CD14-positive monocyte (primary cell): ENCODE measurements around the gene TSHZ2. TPM values are rescaled to one million over a fixed set of nuclear protein-coding genes. Genes with fewer than 3 reads are reported as not detected.

Source experiments
- DNase-seq, 3 donors: peaks; one replicate each; pipeline ENCODE4 v3.0.0-alpha.2; 2011 to 2022
- H2AFZ ChIP-seq: 2 replicates; pipeline ENCODE4 v1.6.0; 2012; ENCODE audit warnings: mild to moderate bottlenecking, low read depth, low read length, inconsistent platforms; ENCODE audit not compliant: insufficient read depth, poor library complexity, severe bottlenecking
- H3K27ac ChIP-seq, 2 donors: 1 replicate in 1 of 2; 2 replicates in 1 of 2; pipeline ENCODE4 v1.5.1; 2012 to 2013; ENCODE audit warnings: low read length in 2 of 2, control low read depth in 1 of 2, inconsistent platforms in 1 of 2, low read depth in 1 of 2, mild to moderate bottlenecking in 1 of 2
- H3K27me3 ChIP-seq, 2 donors: one replicate each; pipeline versions ENCODE4 v1.6.0 to v1.6.1; 2011 to 2013; ENCODE audit warnings: low read length in 2 of 2; ENCODE audit not compliant: control insufficient read depth in 2 of 2, insufficient read depth in 2 of 2
- H3K36me3 ChIP-seq, 2 donors: replicated peaks in 1 of 2; 1 replicate in 1 of 2; 2 replicates in 1 of 2; pipeline versions ENCODE4 v1.5.1 to v1.6.1; 2012 to 2013; ENCODE audit warnings: low read length in 2 of 2, control low read depth in 1 of 2, inconsistent platforms in 1 of 2, mild to moderate bottlenecking in 1 of 2; ENCODE audit not compliant: insufficient read depth in 2 of 2, control insufficient read depth in 1 of 2
- H3K4me1 ChIP-seq, 2 donors: 1 replicate in 1 of 2; 2 replicates in 1 of 2; pipeline versions ENCODE4 v1.5.1 to v1.6.1; 2012 to 2013; ENCODE audit warnings: low read length in 2 of 2, control low read depth in 1 of 2, inconsistent platforms in 1 of 2, mild to moderate bottlenecking in 1 of 2, moderate library complexity in 1 of 2; ENCODE audit not compliant: insufficient read depth in 2 of 2, control insufficient read depth in 1 of 2
- H3K4me2 ChIP-seq: replicated peaks from 2 replicates; pipeline ENCODE3; 2012; ENCODE audit warnings: low read length, moderate library complexity, mild to moderate bottlenecking; ENCODE audit not compliant: poor library complexity, severe bottlenecking; ENCODE audit errors: extremely low read depth
- H3K4me3 ChIP-seq, 3 experiments: fragments of 200-600 bp in 1 of 3; sonication (generic) in 1 of 3; replicated peaks in 1 of 3; 1 replicate in 2 of 3; 2 replicates in 1 of 3; pipeline ENCODE4 v1.5.1; 2011 to 2013; ENCODE audit warnings: low read length in 3 of 3, mild to moderate bottlenecking in 3 of 3, control low read depth in 2 of 3, low read depth in 2 of 3, inconsistent platforms in 1 of 3, moderate library complexity in 1 of 3
- H3K79me2 ChIP-seq: 2 replicates; pipeline ENCODE4 v1.6.0; 2012; ENCODE audit warnings: mild to moderate bottlenecking, control low read depth, inconsistent platforms, low read length, moderate library complexity; ENCODE audit not compliant: insufficient read depth
- H3K9ac ChIP-seq: 2 replicates; pipeline ENCODE4 v1.6.0; 2017; ENCODE audit warnings: low read length, mild to moderate bottlenecking; ENCODE audit not compliant: insufficient read depth, poor library complexity, severe bottlenecking
- H3K9me3 ChIP-seq, 2 donors: replicated peaks in 1 of 2; 1 replicate in 1 of 2; 2 replicates in 1 of 2; pipeline versions ENCODE4 v1.5.1 to v1.6.1; 2012 to 2013; ENCODE audit warnings: low read length in 2 of 2, control low read depth in 1 of 2; ENCODE audit not compliant: control insufficient read depth in 1 of 2, insufficient read depth in 1 of 2
- H4K20me1 ChIP-seq: 2 replicates; pipeline ENCODE4 v1.6.0; 2012; ENCODE audit warnings: mild to moderate bottlenecking, low read length, control low read depth, moderate library complexity; ENCODE audit not compliant: insufficient read depth
- H3K27ac Mint-ChIP-seq, 7 donors: one replicate each; pipeline ENCODE4 v1.8.0; 2020; ENCODE audit warnings: mild to moderate bottlenecking in 7 of 7, mixed read lengths in 7 of 7, moderate library complexity in 6 of 7, inconsistent platforms in 2 of 7
- H3K27me3 Mint-ChIP-seq, 3 donors: one replicate each; pipeline ENCODE4 v1.8.0; 2021 to 2022; ENCODE audit warnings: low read depth in 3 of 3, mild to moderate bottlenecking in 3 of 3, mixed read lengths in 3 of 3, moderate library complexity in 3 of 3, inconsistent platforms in 1 of 3
- H3K36me3 Mint-ChIP-seq, 2 donors: one replicate each; pipeline ENCODE4 v1.8.0; 2020; ENCODE audit warnings: mixed read lengths in 2 of 2, inconsistent platforms in 1 of 2, mild to moderate bottlenecking in 1 of 2
- H3K4me1 Mint-ChIP-seq: one replicate; pipeline ENCODE4 v1.8.0; 2020; ENCODE audit warnings: mild to moderate bottlenecking, mixed read lengths
- H3K4me3 Mint-ChIP-seq, 2 donors: one replicate each; pipeline ENCODE4 v1.8.0; 2020; ENCODE audit warnings: mild to moderate bottlenecking in 2 of 2, mixed read lengths in 2 of 2, moderate library complexity in 1 of 2
- H3K9me3 Mint-ChIP-seq, 7 donors: one replicate each; pipeline ENCODE4 v1.8.0; 2020 to 2022; ENCODE audit warnings: mixed read lengths in 7 of 7, mild to moderate bottlenecking in 6 of 7, moderate library complexity in 6 of 7, inconsistent platforms in 2 of 7
- CTCF ChIP-seq: fragments of 200-600 bp; IDR thresholded peaks from one replicate; pipeline ENCODE4 v1.8.0; 2022; ENCODE audit warnings: antibody characterized with exemption, mild to moderate bottlenecking
- WGBS: methylation state at CpG from one replicate; pipeline ENCODE4 v1.1.5; 2013; ENCODE audit warnings: missing lambda C conversion rate; ENCODE audit not compliant: insufficient coverage; 5-methylcytosine and 5-hydroxymethylcytosine counted together
- intact Hi-C, 2 donors: fragments of 100-400 bp; cut with micrococcal nuclease; formaldehyde crosslinking; loops; one replicate each; pipeline versions ENCODE4 v1.15.0 to v1.15.1; 2023
- polyA plus RNA-seq, 3 donors: library from polyadenylated mRNA; depleted of rRNA in 1 of 3; unstranded in 2 of 3; stranded (reverse) in 1 of 3; fragments of 300-500 nt in 2 of 3; fragments of >200 nt in 1 of 3; fragmentation: Illumina TruSeq in 2 of 3; gene quantifications; 1 replicate in 2 of 3; 2 replicates in 1 of 3; pipeline ENCODE4 v1.2.3, GENCODE V29; 2012 to 2021

TSHZ2 gene
- polyA plus RNA-seq, 3 donors: not detected

GRCh38 chr20:52984451-52984810 is 12.3 kb downstream of the TSHZ2 start:
- Histone ChIP-seq H3K79me2 (no peaks in the 10 kb centered on the region), H3K27ac (no peak overlapping the region), H3K4me2 (no peak overlapping the region), H3K36me3 (no peaks in the 10 kb centered on the region), H3K27me3 (no peaks in the 10 kb centered on the region), H3K4me1 (no peaks in the 10 kb centered on the region), H3K9ac (no peak overlapping the region), H4K20me1 (no peaks in the 10 kb centered on the region), H3K9me3 (no peaks in the 10 kb centered on the region), H3K4me3 (no peak overlapping the region), H2AFZ (no peak overlapping the region)
- intact Hi-C loops: no loop called here
- Mint-ChIP-seq H3K27ac (no peak overlapping the region), H3K4me3 (no peak overlapping the region), H3K9me3 (peaks cover 0 to 4% (median 0%) of the 10 kb centered on the region in 7 donors), H3K4me1 (no peaks in the 10 kb centered on the region), H3K27me3 (peaks cover 3 to 5% (median 4%) of the 10 kb centered on the region in 3 donors), H3K36me3 (no peaks in the 10 kb centered on the region)
- DNase-seq: no peak
- no peak for TF ChIP-seq CTCF
- WGBS: 82% methylated on average over 9 of the region's 10 CpGs

GRCh38 chr20:52985687-52986086 is 13.5 kb downstream of the TSHZ2 start:
- Mint-ChIP-seq H3K27ac (no peak overlapping the region), H3K27me3 (peaks cover 3 to 5% (median 4%) of the 10 kb centered on the region in 3 donors), H3K4me1 (no peaks in the 10 kb centered on the region), H3K4me3 (no peak overlapping the region), H3K9me3 (peaks cover 0 to 4% (median 0%) of the 10 kb centered on the region in 7 donors), H3K36me3 (no peaks in the 10 kb centered on the region)
- H3K4me2 ChIP-seq: no peak overlapping the region
- no peak overlapping the region for H3K4me3 ChIP-seq
- intact Hi-C loops: no loop called here
- H2AFZ ChIP-seq: no peak overlapping the region
- no peak for DNase-seq
- H3K4me1 ChIP-seq: no peaks in the 10 kb centered on the region
- no CpG with 5 or more reads among the region's 3 CpGs for WGBS
- H4K20me1 ChIP-seq: no peaks in the 10 kb centered on the region
- no peak overlapping the region for H3K27ac ChIP-seq
- TF ChIP-seq CTCF: no peak
- no peaks in the 10 kb centered on the region for H3K9me3 ChIP-seq
- H3K9ac ChIP-seq: no peak overlapping the region
- H3K36me3 ChIP-seq: no peaks in the 10 kb centered on the region
- H3K79me2 ChIP-seq: no peaks in the 10 kb centered on the region
- no peaks in the 10 kb centered on the region for H3K27me3 ChIP-seq
